Neural progenitor cell (in vitro differentiated cells): ENCODE results near the gene CYB5R4. TPM values are rescaled to one million over a fixed set of nuclear protein-coding genes. Genes with fewer than 3 reads are reported as not detected.
A peak's percentile ranks its signal among the peaks of the same experiment; 100 is the strongest.
"Not testable (repeated sequence)": the region's sequence is repeated elsewhere in the genome, so short reads cannot be mapped to it uniquely, and the experiment has no call there.

Source experiments
- DNase-seq: peaks from one replicate; pipeline ENCODE4 v3.0.0-alpha.2; 2016; ENCODE audit warnings: low spot score
- H2AFZ ChIP-seq: fragments of 200-600 bp; sonication (generic); replicated peaks from 2 replicates; pipeline ENCODE4 v1.6.1; 2016; ENCODE audit warnings: antibody characterized with exemption
- H3F3A ChIP-seq: fragments of 200-600 bp; sonication (generic); 2 replicates; pipeline ENCODE4 v1.6.1; 2016; ENCODE audit warnings: antibody characterized with exemption, low read depth
- H3K27ac ChIP-seq: fragments of 200-600 bp; sonication (generic); 2 replicates; pipeline ENCODE4 v1.5.1; 2016; ENCODE audit warnings: mild to moderate bottlenecking
- H3K27me3 ChIP-seq: fragments of 200-600 bp; sonication (generic); 2 replicates; pipeline ENCODE4 v1.6.1; 2016; ENCODE audit warnings: mild to moderate bottlenecking, moderate library complexity
- H3K36me3 ChIP-seq: fragments of 200-600 bp; sonication (generic); 2 replicates; pipeline ENCODE4 v1.5.1; 2016
- H3K4me1 ChIP-seq: fragments of 200-600 bp; sonication (generic); 2 replicates; pipeline ENCODE4 v1.6.1; 2016; ENCODE audit warnings: mixed run types
- H3K4me2 ChIP-seq: fragments of 200-600 bp; sonication (generic); 2 replicates; pipeline ENCODE4 v1.6.1; 2016
- H3K4me3 ChIP-seq: fragments of 200-600 bp; sonication (generic); 2 replicates; pipeline ENCODE4 v1.5.1; 2016
- H3K79me2 ChIP-seq: fragments of 200-600 bp; sonication (generic); 2 replicates; pipeline ENCODE4 v1.6.1; 2016; ENCODE audit warnings: low read depth
- H3K9ac ChIP-seq: fragments of 200-600 bp; sonication (generic); 2 replicates; pipeline ENCODE4 v1.6.1; 2016
- H3K9me3 ChIP-seq: fragments of 200-600 bp; sonication (generic); 2 replicates; pipeline ENCODE4 v1.5.1; 2016; ENCODE audit warnings: low read depth
- H4K20me1 ChIP-seq: fragments of 200-600 bp; sonication (generic); 2 replicates; pipeline ENCODE4 v1.6.1; 2016; ENCODE audit warnings: low read depth
- H3K27ac Mint-ChIP-seq: 3 replicates; pipeline ENCODE4 v1.8.0; 2021; ENCODE audit warnings: mixed read lengths
- H3K27me3 Mint-ChIP-seq: 2 replicates; pipeline ENCODE4 v1.8.0; 2022; ENCODE audit warnings: low read depth, mild to moderate bottlenecking, inconsistent platforms, moderate library complexity, mixed read lengths; ENCODE audit not compliant: insufficient read depth
- H3K36me3 Mint-ChIP-seq: 3 replicates; pipeline ENCODE4 v1.8.0; 2021; ENCODE audit warnings: mixed read lengths
- H3K4me1 Mint-ChIP-seq: 3 replicates; pipeline ENCODE4 v1.8.0; 2021; ENCODE audit warnings: mixed read lengths
- H3K4me3 Mint-ChIP-seq: 3 replicates; pipeline ENCODE4 v1.8.0; 2021; ENCODE audit warnings: mild to moderate bottlenecking, moderate library complexity, mixed read lengths
- H3K9me3 Mint-ChIP-seq: 3 replicates; pipeline ENCODE4 v1.8.0; 2020; ENCODE audit warnings: mixed read lengths
- EZH2 ChIP-seq: fragments of 200-600 bp; sonication (generic); IDR thresholded peaks from 2 replicates; pipeline ENCODE4 v1.6.1; 2017; ENCODE audit warnings: antibody characterized with exemption, mild to moderate bottlenecking, moderate library complexity
- EZH2phosphoT487 ChIP-seq: fragments of 200-600 bp; sonication (generic); IDR thresholded peaks from 2 replicates; pipeline ENCODE4 v1.6.1; 2017; ENCODE audit warnings: antibody characterized with exemption
- total RNA-seq: library from RNA; depleted of rRNA; stranded (reverse); fragments of >200 nt; gene quantifications from 2 replicates; pipeline ENCODE4 v1.2.3, GENCODE V29; 2015; ENCODE audit warnings: low replicate concordance
- TF ChIP-seq, protein P1 (sequence below): fragments of 200-600 bp; sonication (generic); IDR thresholded peaks from 2 replicates; pipeline ENCODE4 v1.5.1; 2017; ENCODE audit warnings: antibody characterized with exemption, mild to moderate bottlenecking

CYB5R4 gene
- total RNA-seq, 1 donor from 2014 or later: 8.5 TPM

DNA sequence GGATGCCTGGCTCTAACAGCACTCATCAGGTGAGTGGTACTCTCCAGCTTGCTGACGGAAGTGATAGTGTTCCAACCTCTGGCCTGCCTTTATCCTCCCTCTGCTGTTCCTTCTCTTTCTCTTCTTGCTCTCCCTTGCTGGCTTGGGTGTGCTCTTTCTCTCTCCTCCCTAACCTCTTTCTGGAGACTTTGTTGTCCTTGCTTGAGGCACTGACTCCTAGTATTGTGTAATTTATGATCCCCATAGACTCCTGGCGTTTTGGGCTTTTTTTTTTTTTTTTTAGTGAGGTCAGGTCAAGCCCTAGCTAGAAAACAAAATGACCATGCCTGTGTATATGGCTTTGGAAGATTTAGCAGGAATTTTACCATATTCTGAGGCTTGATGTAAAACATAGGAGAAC is 89.4 kb downstream of the CYB5R4 start:
- H3K9me3 ChIP-seq: no peaks in the 10 kb centered on the region
- no peak for DNase-seq
- H3K36me3 Mint-ChIP-seq: peaks cover 2% of the 10 kb centered on the region
- H3K36me3 ChIP-seq: no peaks in the 10 kb centered on the region
- TF ChIP-seq, protein P1, sequence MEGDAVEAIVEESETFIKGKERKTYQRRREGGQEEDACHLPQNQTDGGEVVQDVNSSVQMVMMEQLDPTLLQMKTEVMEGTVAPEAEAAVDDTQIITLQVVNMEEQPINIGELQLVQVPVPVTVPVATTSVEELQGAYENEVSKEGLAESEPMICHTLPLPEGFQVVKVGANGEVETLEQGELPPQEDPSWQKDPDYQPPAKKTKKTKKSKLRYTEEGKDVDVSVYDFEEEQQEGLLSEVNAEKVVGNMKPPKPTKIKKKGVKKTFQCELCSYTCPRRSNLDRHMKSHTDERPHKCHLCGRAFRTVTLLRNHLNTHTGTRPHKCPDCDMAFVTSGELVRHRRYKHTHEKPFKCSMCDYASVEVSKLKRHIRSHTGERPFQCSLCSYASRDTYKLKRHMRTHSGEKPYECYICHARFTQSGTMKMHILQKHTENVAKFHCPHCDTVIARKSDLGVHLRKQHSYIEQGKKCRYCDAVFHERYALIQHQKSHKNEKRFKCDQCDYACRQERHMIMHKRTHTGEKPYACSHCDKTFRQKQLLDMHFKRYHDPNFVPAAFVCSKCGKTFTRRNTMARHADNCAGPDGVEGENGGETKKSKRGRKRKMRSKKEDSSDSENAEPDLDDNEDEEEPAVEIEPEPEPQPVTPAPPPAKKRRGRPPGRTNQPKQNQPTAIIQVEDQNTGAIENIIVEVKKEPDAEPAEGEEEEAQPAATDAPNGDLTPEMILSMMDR: no peak
- TF ChIP-seq EZH2phosphoT487: no peak
- no peak for TF ChIP-seq EZH2
- peaks cover 2% of the 10 kb centered on the region for H3K27me3 Mint-ChIP-seq
- H3F3A ChIP-seq: no peaks in the 10 kb centered on the region
- no peak overlapping the region for H3K4me3 Mint-ChIP-seq
- no peak overlapping the region for H3K4me3 ChIP-seq
- H4K20me1 ChIP-seq: no peaks in the 10 kb centered on the region
- H3K79me2 ChIP-seq: no peaks in the 10 kb centered on the region
- no peaks in the 10 kb centered on the region for H3K27me3 ChIP-seq
- no peak overlapping the region for H3K4me2 ChIP-seq
- H3K9ac ChIP-seq: no peak overlapping the region
- H3K27ac Mint-ChIP-seq: no peak overlapping the region
- H3K9me3 Mint-ChIP-seq: peaks cover 11% of the 10 kb centered on the region
- no peak overlapping the region for H2AFZ ChIP-seq
- peaks cover 7% of the 10 kb centered on the region for H3K4me1 ChIP-seq
- no peak overlapping the region for H3K27ac ChIP-seq
- peaks cover 7% of the 10 kb centered on the region for H3K4me1 Mint-ChIP-seq

DNA sequence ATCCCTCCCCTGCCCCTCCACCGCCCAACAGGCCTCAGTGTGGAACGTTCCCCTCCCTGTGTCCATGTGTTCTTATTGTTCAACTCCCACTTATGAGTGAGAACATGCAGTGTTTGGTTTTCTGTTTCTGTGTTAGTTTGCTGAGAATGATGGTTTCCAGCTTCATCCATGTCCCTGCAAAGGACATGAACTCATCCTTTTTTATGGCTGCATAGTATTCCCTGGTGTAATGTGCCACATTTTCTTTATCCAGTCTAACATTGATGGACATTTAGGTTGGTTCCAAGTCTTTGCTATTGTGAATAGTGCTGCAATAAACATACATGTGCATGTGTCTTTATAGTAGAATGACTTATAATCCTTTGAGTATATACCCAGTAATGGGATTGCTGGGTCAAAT is 91.9 kb downstream of the CYB5R4 start:
- H2AFZ ChIP-seq, H3K4me2 ChIP-seq, H4K20me1 ChIP-seq, H3K4me3 Mint-ChIP-seq, H3K4me3 ChIP-seq, H3K27me3 Mint-ChIP-seq, H3K27ac ChIP-seq, H3K9me3 ChIP-seq, H3K4me1 ChIP-seq, DNase-seq, H3K9me3 Mint-ChIP-seq, H3F3A ChIP-seq, H3K36me3 Mint-ChIP-seq, H3K27ac Mint-ChIP-seq, H3K9ac ChIP-seq, H3K79me2 ChIP-seq, H3K36me3 ChIP-seq, H3K4me1 Mint-ChIP-seq, H3K27me3 ChIP-seq: not testable (repeated sequence)

DNA sequence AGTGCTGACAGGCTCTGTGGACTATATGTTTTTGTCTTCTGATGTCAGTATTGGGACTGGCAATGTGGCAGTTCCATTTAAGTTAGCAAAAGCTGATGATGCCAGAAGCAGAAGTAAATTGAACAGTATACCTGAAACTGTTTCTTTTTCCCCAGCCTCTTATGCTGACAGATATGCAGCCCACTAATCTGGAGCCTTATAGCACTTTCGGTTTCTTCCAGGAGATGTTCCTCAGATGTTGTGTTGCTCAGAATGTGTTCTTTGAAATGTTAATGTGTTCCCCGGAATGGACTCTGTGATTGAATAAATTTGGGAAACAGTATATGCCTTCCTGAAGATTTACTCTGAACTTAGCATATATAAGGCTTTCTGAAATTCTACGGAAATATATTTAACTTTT is 93.3 kb downstream of the CYB5R4 start:
- Histone ChIP-seq H3K9ac (no peak overlapping the region), H3K36me3 (no peaks in the 10 kb centered on the region), H2AFZ (no peak overlapping the region), H3K4me1 (peaks cover 7% of the 10 kb centered on the region), H3F3A (no peaks in the 10 kb centered on the region), H3K27ac (no peak overlapping the region), H3K4me2 (peak overlapping the region; percentile 2), H4K20me1 (no peaks in the 10 kb centered on the region), H3K27me3 (no peaks in the 10 kb centered on the region), H3K4me3 (no peak overlapping the region), H3K79me2 (no peaks in the 10 kb centered on the region), H3K9me3 (no peaks in the 10 kb centered on the region)
- Mint-ChIP-seq H3K4me1 (peaks cover 7% of the 10 kb centered on the region), H3K27ac (peak overlapping the region; percentile 6), H3K36me3 (peaks cover 8% of the 10 kb centered on the region), H3K4me3 (no peak overlapping the region), H3K27me3 (peaks cover 2% of the 10 kb centered on the region), H3K9me3 (no peaks in the 10 kb centered on the region)
- no peak for DNase-seq
- TF ChIP-seq EZH2 (no peak), EZH2phosphoT487 (no peak)
- TF ChIP-seq, protein P1: no peak

- no peak for TF ChIP-seq EZH2
- TF ChIP-seq, protein P1: no peak
- no peak for TF ChIP-seq EZH2phosphoT487
- Mint-ChIP-seq H3K9me3 (no peaks in the 10 kb centered on the region), H3K27ac (no peak overlapping the region), H3K4me3 (no peak overlapping the region), H3K4me1 (peaks cover 7% of the 10 kb centered on the region), H3K36me3 (peaks cover 8% of the 10 kb centered on the region), H3K27me3 (peaks cover 2% of the 10 kb centered on the region)
- Histone ChIP-seq H3K27me3 (no peaks in the 10 kb centered on the region), H3K79me2 (no peaks in the 10 kb centered on the region), H3K27ac (no peak overlapping the region), H3K4me2 (no peak overlapping the region), H4K20me1 (no peaks in the 10 kb centered on the region), H3F3A (no peaks in the 10 kb centered on the region), H3K4me3 (no peak overlapping the region), H3K4me1 (peaks cover 7% of the 10 kb centered on the region), H3K36me3 (no peaks in the 10 kb centered on the region), H3K9me3 (no peaks in the 10 kb centered on the region), H2AFZ (no peak overlapping the region), H3K9ac (no peak overlapping the region)
- DNase-seq: no peak
Observed at GRCh38 chr6:83954371-83954770, 94.9 kb downstream of the CYB5R4 start.
